Muscle layer of duodenum (tissue), 2 donors: ENCODE results near the gene LHPP.
A peak's percentile ranks its signal among the peaks of the same experiment; 100 is the strongest.

Experiments
- H3K27ac ChIP-seq: one replicate; pipeline ENCODE4 v1.7.0; 2013; ENCODE audit warnings: mild to moderate bottlenecking, low read length
- H3K27me3 ChIP-seq: one replicate; pipeline ENCODE4 v1.7.0; 2013; ENCODE audit warnings: low read depth, mild to moderate bottlenecking, control low read depth, low read length
- H3K36me3 ChIP-seq, 2 donors: one replicate each; pipeline ENCODE4 v1.7.0; 2013; ENCODE audit warnings: low read length in 2 of 2, control low read depth in 1 of 2, mild to moderate bottlenecking in 1 of 2; ENCODE audit not compliant: insufficient read depth in 2 of 2, control insufficient read depth in 1 of 2
- H3K4me1 ChIP-seq, 2 donors: one replicate each; pipeline ENCODE4 v1.7.0; 2013; ENCODE audit warnings: low read length in 2 of 2, mild to moderate bottlenecking in 2 of 2, control low read depth in 1 of 2, moderate library complexity in 1 of 2; ENCODE audit not compliant: insufficient read depth in 2 of 2, control insufficient read depth in 1 of 2
- H3K4me3 ChIP-seq, 2 donors: one replicate each; pipeline ENCODE4 v1.7.0; 2013; ENCODE audit warnings: low read length in 2 of 2, low read depth in 1 of 2, mild to moderate bottlenecking in 1 of 2
- H3K9me3 ChIP-seq, 2 donors: one replicate each; pipeline ENCODE4 v1.7.0; 2013; ENCODE audit warnings: low read length in 2 of 2, control low read depth in 1 of 2, mild to moderate bottlenecking in 1 of 2; ENCODE audit not compliant: control insufficient read depth in 1 of 2
- donor health status: healthy.

The LHPP gene

GRCh38 chr10:124461642-124462347 lies at the start of gene LHPP:
LHPP (plus strand) TSS chr10:124461823; CDS start chr10:124461863, 40 bp downstream.
- H3K27me3 ChIP-seq = no peaks in the 10 kb centered on the region
- no peaks in the 10 kb centered on the region for H3K9me3 ChIP-seq
- peak within 1 kb of the TSS; percentile 60 to 74 for H3K4me3 ChIP-seq
- peaks cover 0 to 13% of the 10 kb centered on the region in 2 donors for H3K4me1 ChIP-seq
- peak within 1 kb of the TSS; percentile 39 for H3K27ac ChIP-seq
- H3K36me3 ChIP-seq = no peaks in the 10 kb centered on the region

DNA sequence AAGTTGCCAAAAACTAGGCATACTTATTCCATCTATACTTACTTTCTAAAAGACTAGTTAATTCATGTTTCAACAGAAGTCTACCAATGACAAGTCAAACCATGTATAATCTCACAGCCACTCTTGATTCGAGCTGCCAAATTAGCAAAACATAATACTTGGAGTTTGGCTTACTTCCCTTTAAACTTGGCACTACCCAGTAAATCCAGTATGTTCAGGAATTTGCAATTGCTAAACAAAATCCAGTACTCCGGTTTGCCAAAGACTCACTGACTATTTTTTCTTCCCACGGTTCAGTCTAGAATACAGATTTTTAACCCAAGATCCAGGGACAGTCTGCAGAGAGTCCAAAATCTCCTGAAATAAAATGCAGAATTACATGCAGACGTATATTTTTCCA lies 47.5 kb upstream of the LHPP start:
- no peaks in the 10 kb centered on the region for H3K9me3 ChIP-seq
- H3K36me3 ChIP-seq = peaks cover 0 to 12% of the 10 kb centered on the region in 2 donors
- H3K4me3 ChIP-seq = peak overlapping the region in 1 of 2 donors; percentile 5
- peaks cover 7 to 55% of the 10 kb centered on the region in 2 donors for H3K4me1 ChIP-seq
- no peaks in the 10 kb centered on the region for H3K27me3 ChIP-seq
- no peak overlapping the region for H3K27ac ChIP-seq

DNA sequence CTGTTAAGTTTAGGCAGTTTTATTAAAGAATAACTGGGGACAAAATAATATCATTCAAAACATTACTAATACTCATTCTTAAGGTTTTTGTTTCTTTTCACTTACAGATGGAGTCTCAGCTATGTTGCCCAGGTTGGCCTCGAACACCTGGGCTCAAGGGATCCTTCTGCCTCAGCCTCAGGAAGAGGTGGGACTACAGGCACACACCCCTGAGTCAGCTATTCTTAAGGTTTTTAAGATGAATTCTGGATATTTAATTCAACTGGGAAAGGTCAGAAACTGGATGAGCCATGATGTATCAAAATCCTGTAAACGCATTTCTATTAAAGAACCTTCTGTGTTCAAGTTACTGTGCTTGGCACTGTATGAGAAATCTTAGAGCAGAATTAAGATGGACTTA lies 46.4 kb upstream of the LHPP start:
- H3K4me1 ChIP-seq = peaks cover 7 to 50% of the 10 kb centered on the region in 2 donors
- H3K36me3 ChIP-seq = peaks cover 0 to 10% of the 10 kb centered on the region in 2 donors
- no peak overlapping the region for H3K27ac ChIP-seq
- H3K9me3 ChIP-seq = no peaks in the 10 kb centered on the region
- H3K27me3 ChIP-seq = no peaks in the 10 kb centered on the region
- no peak overlapping the region for H3K4me3 ChIP-seq

- Histone ChIP-seq H3K36me3 (no peaks in the 10 kb centered on the region), H3K9me3 (no peaks in the 10 kb centered on the region), H3K27me3 (no peaks in the 10 kb centered on the region), H3K4me1 (peaks cover 7 to 46% of the 10 kb centered on the region in 2 donors), H3K4me3 (peak overlapping the region in 1 of 2 donors; percentile 85), H3K27ac (no peak overlapping the region)
Observed at GRCh38 chr10:124416733-124417132, 44.9 kb upstream of the LHPP start.

DNA sequence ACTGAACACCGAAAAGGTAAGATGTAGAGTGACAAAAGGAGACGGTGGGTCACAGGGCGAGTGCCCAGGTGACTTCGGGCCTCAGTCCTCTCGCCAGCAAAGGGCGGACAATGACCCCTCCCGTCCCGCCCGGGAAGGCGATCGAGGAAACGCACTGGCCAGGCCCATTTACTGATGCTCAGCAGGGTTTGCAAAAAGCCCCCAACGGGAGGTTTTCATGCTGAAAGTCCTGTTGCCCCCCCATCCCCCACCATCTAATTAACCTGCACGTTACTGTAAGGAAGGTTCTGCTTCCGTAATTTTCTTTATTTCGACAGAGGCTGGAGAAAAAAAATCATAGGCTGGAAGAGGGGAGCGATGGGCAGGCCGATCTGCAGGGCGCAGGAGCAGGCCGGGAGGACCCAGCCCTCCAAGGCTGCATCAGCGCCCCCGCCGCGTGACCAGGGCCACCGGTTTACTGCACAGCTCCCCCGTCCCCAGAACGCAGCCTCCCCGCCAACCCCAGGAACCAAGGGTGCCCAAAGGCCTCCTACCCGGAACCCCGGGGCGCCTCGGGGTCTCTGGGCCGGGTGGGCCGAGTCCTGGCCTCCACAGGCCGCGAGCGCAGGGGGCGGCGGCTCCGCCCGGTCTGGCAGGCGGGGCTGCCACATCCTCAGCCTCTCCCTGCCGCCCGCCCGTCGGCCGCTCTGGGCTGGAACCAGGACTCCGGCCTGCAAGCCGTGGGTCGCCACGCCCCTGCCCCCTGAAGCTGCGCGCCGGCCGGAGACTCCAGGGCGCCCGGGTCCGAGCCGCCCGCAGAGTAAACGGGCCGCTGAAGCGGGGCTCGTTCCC lies 43.5 kb upstream of the LHPP start:
- no peaks in the 10 kb centered on the region for H3K9me3 ChIP-seq
- H3K4me3 ChIP-seq = peak overlapping the region; percentile 79 to 85
- H3K4me1 ChIP-seq = peaks cover 7 to 43% of the 10 kb centered on the region in 2 donors

GRCh38 chr10:124418726-124419501 lies 42.7 kb upstream of the LHPP start, which contains the start of gene OAT:
OAT (minus strand) TSS chr10:124418923; CDS start chr10:124412171, 6,752 bp downstream.
- H3K4me1 ChIP-seq = peaks cover 7 to 37% of the 10 kb centered on the region in 2 donors
- H3K36me3 ChIP-seq = no peaks in the 10 kb centered on the region
- no peaks in the 10 kb centered on the region for H3K27me3 ChIP-seq
- H3K4me3 ChIP-seq = peak within 1 kb of the TSS; percentile 79 to 85
- no peaks in the 10 kb centered on the region for H3K9me3 ChIP-seq
- H3K27ac ChIP-seq = peak within 1 kb of the TSS; percentile 40

More for the DNA sequence above, 43.5 kb upstream of the LHPP start:
- Histone ChIP-seq H3K27ac (peak overlapping the region; percentile 40), H3K27me3 (no peaks in the 10 kb centered on the region), H3K36me3 (no peaks in the 10 kb centered on the region)

GRCh38 chr10:124419635-124420034 lies 42.0 kb upstream of the LHPP start:
- H3K36me3 ChIP-seq = no peaks in the 10 kb centered on the region
- H3K4me3 ChIP-seq = peak overlapping the region in 1 of 2 donors; percentile 39
- no peak overlapping the region for H3K27ac ChIP-seq
- H3K27me3 ChIP-seq = no peaks in the 10 kb centered on the region
- peaks cover under 1 to 29% of the 10 kb centered on the region in 2 donors for H3K4me1 ChIP-seq
- no peaks in the 10 kb centered on the region for H3K9me3 ChIP-seq

DNA sequence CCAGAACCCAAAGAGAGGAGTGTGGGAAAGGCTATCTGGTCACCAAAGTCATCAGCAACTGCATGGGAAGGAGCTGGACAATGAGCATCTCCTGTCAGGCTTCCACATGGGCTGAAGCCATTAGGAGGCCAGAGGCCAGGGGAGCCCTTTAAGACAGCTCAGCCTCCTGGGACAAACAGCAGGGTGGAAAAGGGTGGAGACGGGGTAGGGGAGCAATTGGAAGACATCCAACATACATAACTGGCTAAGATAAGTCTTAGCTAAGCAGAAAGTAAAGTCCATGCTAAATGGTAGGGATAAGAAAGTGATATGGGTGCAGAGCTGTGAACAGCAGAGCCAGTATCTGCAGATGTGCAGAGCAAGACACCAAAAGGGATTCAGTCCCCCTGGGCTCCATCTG lies 41.4 kb upstream of the LHPP start:
- H3K4me3 ChIP-seq = no peak overlapping the region
- H3K27me3 ChIP-seq = no peaks in the 10 kb centered on the region
- no peaks in the 10 kb centered on the region for H3K9me3 ChIP-seq
- no peaks in the 10 kb centered on the region for H3K36me3 ChIP-seq
- peak overlapping the region; percentile 16 for H3K27ac ChIP-seq
- peaks cover 0 to 23% of the 10 kb centered on the region in 2 donors for H3K4me1 ChIP-seq

GRCh38 chr10:124422742-124423141 lies 38.9 kb upstream of the LHPP start:
- Histone ChIP-seq H3K4me3 (no peak overlapping the region), H3K36me3 (no peaks in the 10 kb centered on the region), H3K27me3 (no peaks in the 10 kb centered on the region), H3K27ac (no peak overlapping the region), H3K4me1 (peaks cover 0 to 6% of the 10 kb centered on the region in 2 donors), H3K9me3 (no peaks in the 10 kb centered on the region)

DNA sequence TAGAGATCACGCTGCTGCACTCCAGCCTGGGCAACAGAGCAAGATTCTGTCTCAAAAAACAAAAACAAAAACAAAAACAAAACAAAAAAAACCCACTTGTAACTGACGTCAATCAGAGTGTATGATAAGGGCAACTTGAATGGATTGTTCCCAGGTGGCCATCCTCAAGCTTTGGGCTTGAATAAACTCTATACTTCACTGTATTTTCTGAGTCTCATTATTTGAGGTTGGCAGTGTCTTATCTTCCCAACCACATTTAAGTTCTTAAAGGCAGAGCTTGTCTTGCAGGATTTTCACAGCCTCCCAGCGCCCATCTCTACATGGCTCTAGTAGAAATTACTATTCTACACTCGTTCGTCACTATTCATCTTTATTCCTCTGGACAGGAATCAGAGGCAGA lies 37.8 kb upstream of the LHPP start:
- H3K36me3 ChIP-seq = no peaks in the 10 kb centered on the region
- no peak overlapping the region for H3K4me3 ChIP-seq
- H3K27me3 ChIP-seq = no peaks in the 10 kb centered on the region
- H3K9me3 ChIP-seq = no peaks in the 10 kb centered on the region
- peaks cover 0 to 4% of the 10 kb centered on the region in 2 donors for H3K4me1 ChIP-seq
- H3K27ac ChIP-seq = no peak overlapping the region
